Fibroblast of upper back skin (primary cell): ENCODE results near the gene ZNF799.

Source experiments
- DNase-seq: peaks from one replicate; pipeline ENCODE4 v3.0.0-alpha.2; 2013

Gene ZNF799

DNA sequence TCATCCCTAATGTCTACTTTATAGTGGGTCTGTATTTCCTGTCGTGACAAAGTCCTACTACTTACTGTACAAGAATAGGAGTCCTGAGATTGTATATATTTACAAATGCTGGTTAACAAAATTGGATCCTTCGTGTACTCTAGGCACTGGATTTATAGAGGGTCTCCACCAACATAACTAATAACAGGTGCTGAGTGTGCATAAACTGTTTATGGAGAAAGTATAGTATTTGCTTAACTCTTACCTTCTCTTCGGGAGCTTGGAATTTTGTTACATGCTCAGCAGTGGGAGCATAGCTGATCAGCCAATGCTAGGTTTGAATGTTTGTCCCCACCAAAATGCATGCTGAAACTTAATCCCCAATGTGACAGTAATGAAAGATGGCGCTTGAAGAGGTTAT lies 47.7 kb downstream of the ZNF799 start:
- no peak for DNase-seq

DNA sequence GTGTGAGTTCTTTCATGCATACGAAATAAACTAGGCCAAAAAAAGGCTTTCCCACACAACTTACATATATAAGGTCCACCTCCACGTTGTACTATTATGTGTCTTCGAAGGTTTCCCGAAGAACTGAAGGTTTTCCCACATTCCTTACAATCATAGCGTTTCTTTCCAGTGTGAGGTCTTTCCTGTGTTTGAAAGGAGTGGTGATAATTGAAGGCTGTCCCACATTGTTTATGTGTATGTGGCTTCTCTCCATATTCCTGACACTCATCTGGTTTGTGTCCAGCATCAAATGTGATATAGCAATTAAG lies 50.2 kb downstream of the ZNF799 start:
- DNase-seq, result no peak

DNA sequence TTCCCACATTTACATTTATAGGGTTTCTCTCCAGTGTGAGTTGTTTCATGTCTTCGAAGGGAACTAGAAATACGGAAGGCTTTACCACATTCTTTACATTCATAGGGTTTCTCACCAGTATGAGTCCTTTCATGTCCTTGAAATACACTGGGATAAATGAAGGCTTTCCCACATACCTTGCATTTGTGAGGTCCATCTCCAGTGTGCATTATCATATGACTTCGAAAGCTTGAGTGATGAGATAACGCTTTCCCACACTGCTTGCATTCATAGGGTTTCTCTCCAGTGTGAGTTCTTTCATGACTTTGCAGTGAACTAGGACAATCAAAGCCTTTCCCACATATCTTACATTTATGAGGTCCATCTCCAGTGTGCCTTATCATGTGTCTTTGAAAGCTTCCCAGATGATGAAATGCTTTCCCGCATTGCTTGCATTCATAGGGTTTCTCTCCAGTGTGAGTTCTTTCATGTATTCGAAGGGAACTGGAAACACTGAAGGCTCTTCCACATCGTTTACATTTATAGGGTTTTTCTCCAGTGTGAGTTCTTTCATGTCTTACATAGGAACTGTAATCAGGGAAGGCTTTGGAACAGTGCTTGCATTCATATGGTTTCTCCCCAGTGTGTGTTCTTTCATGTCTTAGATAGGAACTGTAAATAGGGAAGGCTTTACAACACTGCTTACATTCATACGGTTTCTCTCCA lies 50.7 kb downstream of the ZNF799 start:
- DNase-seq, result no peak

DNA sequence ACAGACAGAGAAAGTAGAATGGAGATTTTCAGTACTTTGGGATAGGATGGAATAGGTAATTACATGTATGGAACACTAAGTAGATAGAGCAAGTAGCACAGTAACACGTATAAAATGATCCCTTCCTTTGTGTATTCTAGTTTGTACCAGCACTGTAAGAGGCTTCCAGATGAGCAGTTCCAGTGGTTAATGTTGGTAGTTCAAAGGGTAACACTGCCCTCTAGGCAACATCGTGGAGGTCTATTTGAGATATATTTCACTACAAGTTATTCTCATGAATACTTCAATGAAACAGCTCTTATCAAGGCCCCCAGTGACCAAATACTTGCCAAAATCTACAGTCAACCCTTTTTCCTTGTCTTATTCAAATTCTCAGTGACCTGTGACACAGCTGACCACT lies 54.2 kb downstream of the ZNF799 start:
- DNase-seq, result no peak

DNA sequence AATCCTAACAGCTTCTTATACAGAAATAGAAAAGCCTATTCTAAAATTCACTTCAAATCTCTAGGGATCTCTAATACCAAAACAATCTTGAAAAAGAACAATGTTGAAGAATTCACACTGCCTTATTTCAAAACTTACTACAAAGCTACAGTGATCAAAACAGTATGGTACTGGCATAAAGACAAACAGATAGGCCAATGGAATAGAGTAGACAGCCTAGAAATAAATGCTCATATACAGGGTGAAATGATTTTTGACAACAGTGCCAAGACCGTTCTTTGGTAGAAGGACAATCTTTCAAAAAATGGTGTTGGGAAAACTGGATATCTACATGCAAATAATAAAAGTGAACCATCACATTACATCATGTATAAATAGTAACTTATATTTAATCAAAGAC lies 55.9 kb downstream of the ZNF799 start:
- no peak for DNase-seq
